Activated naive CD8-positive, alpha-beta T cell treated with anti-CD3 and anti-CD28 coated beads for 36 hours (primary cell): Measurements from ENCODE around the gene GCHFR. TPM values are rescaled to one million over a fixed set of nuclear protein-coding genes. Genes with fewer than 3 reads are reported as not detected.

ENCODE experiments used
- DNase-seq: peaks from one replicate; pipeline ENCODE4 v3.0.0; 2021
- H3K27ac Mint-ChIP-seq: one replicate; pipeline ENCODE4 v1.8.0; 2022; ENCODE audit warnings: mild to moderate bottlenecking, moderate library complexity, mixed read lengths
- H3K27me3 Mint-ChIP-seq: one replicate; pipeline ENCODE4 v1.8.0; 2022; ENCODE audit warnings: mild to moderate bottlenecking, mixed read lengths
- H3K36me3 Mint-ChIP-seq: one replicate; pipeline ENCODE4 v1.8.0; 2021; ENCODE audit warnings: mild to moderate bottlenecking, mixed read lengths
- H3K4me1 Mint-ChIP-seq: one replicate; pipeline ENCODE4 v1.8.0; 2021; ENCODE audit warnings: mixed read lengths
- H3K4me3 Mint-ChIP-seq: one replicate; pipeline ENCODE4 v1.8.0; 2022; ENCODE audit warnings: mild to moderate bottlenecking, moderate library complexity, mixed read lengths
- H3K9me3 Mint-ChIP-seq: one replicate; pipeline ENCODE4 v1.8.0; 2022; ENCODE audit warnings: mixed read lengths
- total RNA-seq, 2 experiments: library from RNA; stranded (reverse); gene quantifications; one replicate each; pipeline ENCODE4 v1.2.3, GENCODE V29; 2021

GCHFR gene
- total RNA-seq, 2 experiments from 2014 or later, result 35.2 to 35.9 TPM

- Mint-ChIP-seq H3K27me3 (no peaks in the 10 kb centered on the region), H3K4me1 (peaks cover 27% of the 10 kb centered on the region), H3K27ac (peak overlapping the region; percentile 45), H3K9me3 (no peaks in the 10 kb centered on the region), H3K36me3 (peaks cover 22% of the 10 kb centered on the region), H3K4me3 (no peak overlapping the region)
- DNase-seq, result no peak
Measured at GRCh38 chr15:40746916-40747418, 16.9 kb upstream of the GCHFR start.

- Mint-ChIP-seq H3K4me3 (no peak overlapping the region), H3K36me3 (peaks cover 21% of the 10 kb centered on the region), H3K9me3 (no peaks in the 10 kb centered on the region), H3K27ac (no peak overlapping the region), H3K27me3 (no peaks in the 10 kb centered on the region), H3K4me1 (peaks cover 33% of the 10 kb centered on the region)
- no peak for DNase-seq
Measured at GRCh38 chr15:40747685-40748631, 15.9 kb upstream of the GCHFR start.

DNA sequence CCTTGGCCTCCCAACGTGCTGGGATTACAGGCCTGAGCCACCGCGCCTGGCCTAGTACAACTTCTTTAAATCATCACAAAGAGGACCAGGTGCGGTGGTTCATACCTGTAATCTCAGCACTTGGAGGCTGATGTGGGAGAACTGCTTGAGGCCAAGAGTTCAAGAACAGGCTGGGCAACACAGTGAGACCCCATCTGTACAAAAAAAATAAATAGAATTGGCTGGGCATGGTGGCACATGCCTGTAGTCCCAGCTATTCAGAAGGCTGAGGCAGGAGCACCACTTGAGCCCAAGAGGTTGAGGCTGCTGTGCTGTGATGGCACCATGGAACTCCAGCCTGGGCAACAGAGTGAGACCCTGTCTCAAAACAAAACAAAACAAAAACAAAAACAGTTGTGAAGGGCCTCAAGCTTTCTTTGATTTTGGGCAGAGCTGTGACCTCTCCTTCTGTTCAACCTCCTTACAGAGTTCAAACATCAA, 14.7 kb upstream of the GCHFR start:
- no peak overlapping the region for H3K27ac Mint-ChIP-seq
- no peak for DNase-seq
- no peak overlapping the region for H3K4me3 Mint-ChIP-seq
- no peaks in the 10 kb centered on the region for H3K27me3 Mint-ChIP-seq
- peaks cover 33% of the 10 kb centered on the region for H3K4me1 Mint-ChIP-seq
- peaks cover 25% of the 10 kb centered on the region for H3K36me3 Mint-ChIP-seq
- no peaks in the 10 kb centered on the region for H3K9me3 Mint-ChIP-seq

DNA sequence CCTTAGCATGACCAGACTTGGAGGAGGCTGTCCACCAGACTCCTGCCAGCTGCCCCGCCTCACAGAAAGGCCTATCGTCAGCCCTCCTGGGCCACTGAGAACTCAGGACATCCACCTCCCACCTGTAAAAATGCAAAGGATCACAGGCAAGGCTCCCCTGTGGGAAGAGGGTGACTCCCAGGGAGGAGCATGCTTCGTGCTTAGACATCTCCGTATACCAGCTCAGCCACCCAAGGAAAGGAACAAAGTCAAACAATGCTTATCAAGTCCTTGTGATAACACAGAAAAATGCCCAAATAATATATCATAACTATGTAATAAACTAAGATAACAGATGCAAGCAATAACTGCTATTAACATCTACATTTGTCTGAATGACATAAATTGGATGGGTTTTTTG, 13.0 kb upstream of the GCHFR start:
- no peak overlapping the region for H3K4me3 Mint-ChIP-seq
- no peaks in the 10 kb centered on the region for H3K9me3 Mint-ChIP-seq
- peaks cover 16% of the 10 kb centered on the region for H3K36me3 Mint-ChIP-seq
- H3K27me3 Mint-ChIP-seq, result no peaks in the 10 kb centered on the region
- DNase-seq, result no peak
- H3K4me1 Mint-ChIP-seq, result peaks cover 32% of the 10 kb centered on the region
- H3K27ac Mint-ChIP-seq, result no peak overlapping the region

- H3K27ac Mint-ChIP-seq, result no peak overlapping the region
- no peaks in the 10 kb centered on the region for H3K9me3 Mint-ChIP-seq
- no peak for DNase-seq
- no peak overlapping the region for H3K4me3 Mint-ChIP-seq
- H3K27me3 Mint-ChIP-seq, result no peaks in the 10 kb centered on the region
- H3K4me1 Mint-ChIP-seq, result peaks cover 32% of the 10 kb centered on the region
- H3K36me3 Mint-ChIP-seq, result peaks cover 16% of the 10 kb centered on the region
Measured at GRCh38 chr15:40751745-40752144, 12.1 kb upstream of the GCHFR start.

DNA sequence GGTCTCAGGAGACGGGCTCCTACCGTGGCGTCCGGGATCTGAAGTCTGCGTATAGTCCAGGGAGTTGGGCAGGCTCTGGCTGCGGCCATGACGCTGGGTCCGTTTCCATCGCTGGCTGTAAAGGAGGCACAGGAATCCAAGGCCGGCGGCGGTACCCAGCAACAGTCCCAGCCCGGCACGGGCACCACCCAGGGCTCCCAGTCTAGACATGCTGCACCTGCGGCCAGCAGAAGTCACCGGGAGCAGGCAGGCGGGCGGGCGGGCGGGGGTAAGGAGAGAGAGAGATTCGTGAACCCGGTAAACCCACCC, 9.3 kb upstream of the GCHFR start:
- DNase-seq, result no peak
- no peaks in the 10 kb centered on the region for H3K27me3 Mint-ChIP-seq
- peak overlapping the region; percentile 91 for H3K4me3 Mint-ChIP-seq
- peaks cover 16% of the 10 kb centered on the region for H3K36me3 Mint-ChIP-seq
- no peaks in the 10 kb centered on the region for H3K9me3 Mint-ChIP-seq
- peak overlapping the region; percentile 98 for H3K27ac Mint-ChIP-seq
- peaks cover 28% of the 10 kb centered on the region for H3K4me1 Mint-ChIP-seq

DNA sequence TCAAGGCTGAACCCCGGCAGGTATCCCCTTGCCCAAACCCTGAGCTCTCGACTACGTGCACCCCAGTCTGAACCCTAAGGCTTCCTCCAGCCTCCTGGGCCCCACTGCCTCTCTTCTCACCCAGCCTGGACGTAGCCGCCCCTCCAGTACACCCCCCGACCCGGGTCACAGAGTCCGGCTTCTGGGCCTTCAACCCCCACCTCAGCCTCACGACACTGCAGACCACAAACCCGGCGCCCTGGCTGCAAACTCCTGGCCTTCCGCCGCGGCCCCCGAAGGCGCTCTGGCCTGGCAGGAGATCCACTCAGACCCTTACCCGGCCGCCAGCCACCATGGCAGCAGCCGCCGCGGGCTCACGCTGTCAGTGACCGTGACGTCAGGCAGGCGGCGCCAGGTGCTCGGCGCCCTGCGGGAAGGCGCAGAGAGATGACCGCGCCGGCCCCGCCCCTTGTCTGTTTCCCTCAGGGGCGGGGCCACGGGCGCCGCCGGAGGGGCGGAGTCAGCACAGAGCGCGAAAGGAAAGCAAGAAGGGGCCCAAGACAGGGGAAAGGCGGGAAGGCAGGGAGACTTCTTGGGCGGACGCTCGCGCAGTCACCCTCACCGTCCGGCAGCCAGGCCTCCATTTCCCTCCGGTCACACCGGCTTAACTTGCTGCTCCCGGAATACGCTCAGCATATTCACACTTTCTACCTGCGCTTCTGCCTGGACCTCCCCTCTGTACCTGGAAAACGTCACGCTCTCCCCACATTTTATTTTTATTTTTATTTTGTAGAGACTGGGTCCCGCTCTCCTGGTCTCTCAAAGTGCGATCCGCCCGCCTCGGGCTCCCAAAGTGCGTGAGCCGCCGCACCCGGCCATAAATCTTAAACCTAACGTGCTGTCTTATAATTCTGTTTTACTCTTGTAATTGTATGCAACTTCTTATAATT, 8.7 kb upstream of the GCHFR start, which contains the start of gene RMDN3:
Gene RMDN3, minus strand, starts transcription at position 372 of the 929 bp plus-strand sequence. CDS start 471 bp downstream, outside the sequence.
- peaks cover 16% of the 10 kb centered on the region for H3K36me3 Mint-ChIP-seq
- peak within 1 kb of the TSS; percentile 98 for H3K27ac Mint-ChIP-seq
- DNase-seq, result peak; percentile 96
- H3K9me3 Mint-ChIP-seq, result no peaks in the 10 kb centered on the region
- no peaks in the 10 kb centered on the region for H3K27me3 Mint-ChIP-seq
- H3K4me1 Mint-ChIP-seq, result peaks cover 28% of the 10 kb centered on the region
- H3K4me3 Mint-ChIP-seq, result peak within 1 kb of the TSS; percentile 91

DNA sequence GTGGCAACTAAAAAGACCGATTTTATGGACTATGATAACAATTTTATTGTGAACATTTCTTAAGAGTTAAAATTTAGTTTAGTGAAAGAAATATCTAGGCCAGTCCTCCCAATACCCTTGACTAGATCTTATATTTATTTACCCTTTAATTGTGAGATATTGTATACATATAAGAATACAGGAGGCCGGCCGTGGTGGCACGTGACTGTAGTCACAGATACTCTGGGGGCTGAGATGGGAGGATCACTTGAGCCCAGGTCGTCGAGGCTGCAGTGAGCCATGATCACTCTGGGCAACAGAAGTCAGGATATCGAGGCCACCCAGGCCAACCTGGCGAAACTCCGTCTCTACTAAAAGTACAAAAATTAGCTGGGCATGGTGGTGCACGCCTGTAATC, 8.1 kb upstream of the GCHFR start:
- Mint-ChIP-seq H3K4me1 (peaks cover 28% of the 10 kb centered on the region), H3K27ac (peak overlapping the region; percentile 98), H3K4me3 (peak overlapping the region; percentile 91), H3K36me3 (peaks cover 15% of the 10 kb centered on the region), H3K27me3 (no peaks in the 10 kb centered on the region), H3K9me3 (no peaks in the 10 kb centered on the region)
- no peak for DNase-seq

- no peak overlapping the region for H3K4me3 Mint-ChIP-seq
- H3K9me3 Mint-ChIP-seq, result no peaks in the 10 kb centered on the region
Measured at GRCh38 chr15:40756938-40757337, 6.9 kb upstream of the GCHFR start.

DNA sequence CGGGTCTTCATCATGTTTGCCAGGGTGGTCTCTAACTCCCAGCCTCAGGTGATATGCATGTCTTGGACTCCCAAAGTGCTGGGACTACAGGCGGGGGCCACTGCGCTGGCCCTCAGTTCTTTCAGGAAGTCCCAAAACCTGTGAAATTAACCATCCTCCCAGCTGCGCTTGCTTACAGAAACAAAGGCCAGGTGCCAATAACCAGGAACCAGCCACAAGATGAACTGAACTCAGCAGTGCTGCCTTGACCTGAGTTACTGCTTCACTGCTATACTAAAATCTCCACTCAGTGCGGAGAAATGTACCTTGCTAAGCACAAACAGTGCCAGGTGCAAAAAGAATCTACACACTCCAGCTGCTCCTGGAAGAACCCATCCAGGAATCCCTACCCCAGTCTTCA, 3.9 kb upstream of the GCHFR start:
- no peak for DNase-seq
- Mint-ChIP-seq H3K4me1 (peaks cover 23% of the 10 kb centered on the region), H3K27me3 (no peaks in the 10 kb centered on the region), H3K36me3 (peaks cover under 1% of the 10 kb centered on the region), H3K27ac (no peak overlapping the region), H3K4me3 (no peak overlapping the region), H3K9me3 (no peaks in the 10 kb centered on the region)

More at GRCh38 chr15:40756938-40757337, 6.9 kb upstream of the GCHFR start:
- H3K4me1 Mint-ChIP-seq, result peaks cover 26% of the 10 kb centered on the region
- H3K27ac Mint-ChIP-seq, result no peak overlapping the region
- no peaks in the 10 kb centered on the region for H3K27me3 Mint-ChIP-seq
- peaks cover 12% of the 10 kb centered on the region for H3K36me3 Mint-ChIP-seq
- no peak for DNase-seq

DNA sequence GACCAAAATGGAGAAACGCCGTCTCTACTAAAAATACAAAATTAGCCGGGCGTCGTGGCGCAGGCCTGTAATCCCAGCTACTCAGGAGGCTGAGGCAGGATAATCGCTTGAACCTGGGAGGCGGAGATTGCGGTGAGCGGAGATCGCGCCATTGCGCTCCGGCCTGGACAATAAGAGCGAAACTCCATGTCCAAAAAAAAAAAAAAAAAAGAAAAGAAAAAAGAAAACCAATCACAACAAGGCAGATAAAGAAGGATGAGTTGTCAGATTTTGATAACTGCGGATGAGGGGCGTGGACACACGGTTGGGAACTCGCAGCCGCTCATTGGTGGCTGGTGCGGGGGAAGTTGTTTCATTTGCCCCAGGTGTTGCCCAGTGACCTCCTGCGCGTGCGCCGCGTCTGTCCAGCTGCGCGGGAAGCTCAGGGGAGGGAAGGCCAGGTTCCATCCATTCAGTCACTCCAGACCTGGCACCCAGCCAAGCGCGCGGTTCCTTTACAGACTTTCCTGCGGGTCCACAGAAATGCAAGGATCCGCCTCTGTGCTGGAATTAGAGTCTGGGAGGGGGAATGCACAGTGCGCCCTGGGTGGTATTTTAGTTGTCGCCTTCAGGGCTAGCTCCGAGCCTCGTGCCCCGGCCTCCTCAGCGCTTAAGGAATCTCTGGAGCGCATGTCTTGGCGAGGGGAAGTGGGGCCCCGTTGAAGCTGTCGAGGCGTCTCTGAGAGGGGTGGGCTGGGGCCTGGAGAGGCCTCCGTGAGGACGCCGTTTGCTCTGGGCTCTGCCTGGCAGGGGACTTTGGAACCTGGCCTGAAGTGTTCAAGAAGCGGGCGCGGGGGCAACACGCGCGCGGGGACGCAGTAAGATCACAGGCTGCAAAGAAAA, 708 bp upstream of the GCHFR start:
- peak; percentile 61 for DNase-seq
- H3K36me3 Mint-ChIP-seq, result peaks cover 5% of the 10 kb centered on the region

GRCh38 chr15:40764629-40765103, 798 bp downstream of the GCHFR start:
- peak overlapping the region; percentile 72 for H3K4me3 Mint-ChIP-seq
- H3K27ac Mint-ChIP-seq, result peak overlapping the region; percentile 56
- peaks cover 5% of the 10 kb centered on the region for H3K36me3 Mint-ChIP-seq
- no peaks in the 10 kb centered on the region for H3K27me3 Mint-ChIP-seq
- DNase-seq, result no peak
- H3K9me3 Mint-ChIP-seq, result no peaks in the 10 kb centered on the region
- peaks cover 45% of the 10 kb centered on the region for H3K4me1 Mint-ChIP-seq

More for the DNA sequence above, 708 bp upstream of the GCHFR start:
- no peaks in the 10 kb centered on the region for H3K27me3 Mint-ChIP-seq
- peak overlapping the region; percentile 72 for H3K4me3 Mint-ChIP-seq
- peaks cover 32% of the 10 kb centered on the region for H3K4me1 Mint-ChIP-seq
- no peaks in the 10 kb centered on the region for H3K9me3 Mint-ChIP-seq
- peak overlapping the region; percentile 75 for H3K27ac Mint-ChIP-seq

- Mint-ChIP-seq H3K4me3 (peak overlapping the region; percentile 18), H3K27me3 (no peaks in the 10 kb centered on the region), H3K9me3 (no peaks in the 10 kb centered on the region), H3K4me1 (peaks cover 55% of the 10 kb centered on the region), H3K27ac (peak overlapping the region; percentile 38), H3K36me3 (peaks cover 5% of the 10 kb centered on the region)
- no peak for DNase-seq
Measured at GRCh38 chr15:40766194-40766815, 2.4 kb downstream of the GCHFR start.
